ENCODE measurements around the gene ALPK1.

ALPK1 gene

GRCh38 chr4:112311516-112311915 lies 14.3 kb downstream of the ALPK1 start:
- Histone ChIP-seq H3K27me3 (ENCODE audit: insufficient read depth, low read length) (no peaks in the 10 kb centered on the region), H3K4me1 (ENCODE audit: control insufficient read depth in 1 of 2, insufficient read depth in 2 of 2, low read length in 2 of 2) (no peaks in the 10 kb centered on the region), H2AK5ac (ENCODE audit: low read length) (no peak overlapping the region), H3K9ac (ENCODE audit: low read length) (no peak overlapping the region), H4K8ac (ENCODE audit: low read depth, low read length) (no peak overlapping the region), H3K4ac (ENCODE audit: low read depth, low read length) (no peak overlapping the region), H3K79me2 (ENCODE audit: control insufficient read depth, insufficient read depth, low read length, poor library complexity) (no peaks in the 10 kb centered on the region), H2AFZ (ENCODE audit: insufficient read depth, low read length, poor library complexity) (no peak overlapping the region), H3K4me2 (ENCODE audit: low read length) (no peak overlapping the region), H2BK12ac (ENCODE audit: low read length) (no peak overlapping the region), H3K9me3 (ENCODE audit: insufficient read depth, low read depth, low read length) (no peaks in the 10 kb centered on the region), H2BK5ac (ENCODE audit: low read depth, low read length, poor library complexity) (no peak overlapping the region), H3K18ac (ENCODE audit: low read length) (no peak overlapping the region), H3K79me1 (ENCODE audit: low read length) (no peaks in the 10 kb centered on the region), H4K12ac (ENCODE audit: low read depth, low read length) (no peak overlapping the region), H3K36me3 (ENCODE audit: control insufficient read depth in 1 of 2, insufficient read depth in 2 of 2, low read length in 2 of 2) (no peaks in the 10 kb centered on the region), H3K23ac (ENCODE audit: low read length) (no peak overlapping the region), H3K27ac (ENCODE audit: low read depth, low read length) (no peak overlapping the region), H4K91ac (ENCODE audit: low read depth, low read length) (no peak overlapping the region), H3K14ac (ENCODE audit: low read length) (no peak overlapping the region), H2BK120ac (ENCODE audit: insufficient read depth, low read length, poor library complexity) (no peak overlapping the region), H3K4me3 (ENCODE audit: low read depth, low read length) (no peak overlapping the region)
- no CpG with 5 or more reads among the region's 5 CpGs for WGBS (ENCODE audit: extremely low coverage, insufficient coverage, insufficient read length)
- DNase-seq: no peak

GRCh38 chr4:112312610-112313239 lies 15.6 kb downstream of the ALPK1 start:
- H2AK5ac ChIP-seq (ENCODE audit: low read length): no peak overlapping the region
- no peak overlapping the region for H3K4ac ChIP-seq (ENCODE audit: low read depth, low read length)
- no peak overlapping the region for H3K18ac ChIP-seq (ENCODE audit: low read length)
- no peaks in the 10 kb centered on the region for H3K4me1 ChIP-seq (ENCODE audit: control insufficient read depth in 1 of 2, insufficient read depth in 2 of 2, low read length in 2 of 2)
- H3K14ac ChIP-seq (ENCODE audit: low read length): no peak overlapping the region
- DNase-seq: no peak
- H4K12ac ChIP-seq (ENCODE audit: low read depth, low read length): no peak overlapping the region
- no peak overlapping the region for H2BK12ac ChIP-seq (ENCODE audit: low read length)
- no peak overlapping the region for H3K27ac ChIP-seq (ENCODE audit: low read depth, low read length)
- no peak overlapping the region for H2BK120ac ChIP-seq (ENCODE audit: insufficient read depth, low read length, poor library complexity)
- no peaks in the 10 kb centered on the region for H3K79me2 ChIP-seq (ENCODE audit: control insufficient read depth, insufficient read depth, low read length, poor library complexity)
- no peak overlapping the region for H3K23ac ChIP-seq (ENCODE audit: low read length)
- no peaks in the 10 kb centered on the region for H3K9me3 ChIP-seq (ENCODE audit: insufficient read depth, low read depth, low read length)
- no peaks in the 10 kb centered on the region for H3K27me3 ChIP-seq (ENCODE audit: insufficient read depth, low read length)
- no peak overlapping the region for H4K8ac ChIP-seq (ENCODE audit: low read depth, low read length)
- H3K79me1 ChIP-seq (ENCODE audit: low read length): no peaks in the 10 kb centered on the region
- H3K4me3 ChIP-seq (ENCODE audit: low read depth, low read length): no peak overlapping the region
- no peak overlapping the region for H4K91ac ChIP-seq (ENCODE audit: low read depth, low read length)
- WGBS (ENCODE audit: extremely low coverage, insufficient coverage, insufficient read length): no CpG with 5 or more reads among the region's 5 CpGs
- H2BK5ac ChIP-seq (ENCODE audit: low read depth, low read length, poor library complexity): no peak overlapping the region
- no peak overlapping the region for H3K4me2 ChIP-seq (ENCODE audit: low read length)
- H3K36me3 ChIP-seq (ENCODE audit: control insufficient read depth in 1 of 2, insufficient read depth in 2 of 2, low read length in 2 of 2): no peaks in the 10 kb centered on the region
- no peak overlapping the region for H3K9ac ChIP-seq (ENCODE audit: low read length)
- no peak overlapping the region for H2AFZ ChIP-seq (ENCODE audit: insufficient read depth, low read length, poor library complexity)

GRCh38 chr4:112315446-112315845 lies 18.3 kb downstream of the ALPK1 start:
- DNase-seq: no peak
- H4K91ac ChIP-seq (ENCODE audit: low read depth, low read length): no peak overlapping the region
- H2BK12ac ChIP-seq (ENCODE audit: low read length): no peak overlapping the region
- no peaks in the 10 kb centered on the region for H3K9me3 ChIP-seq (ENCODE audit: insufficient read depth, low read depth, low read length)
- no peak overlapping the region for H3K4me2 ChIP-seq (ENCODE audit: low read length)
- no peaks in the 10 kb centered on the region for H3K27me3 ChIP-seq (ENCODE audit: insufficient read depth, low read length)
- H2AK5ac ChIP-seq (ENCODE audit: low read length): no peak overlapping the region
- H3K14ac ChIP-seq (ENCODE audit: low read length): no peak overlapping the region
- H4K8ac ChIP-seq (ENCODE audit: low read depth, low read length): no peak overlapping the region
- H2BK5ac ChIP-seq (ENCODE audit: low read depth, low read length, poor library complexity): no peak overlapping the region
- H3K9ac ChIP-seq (ENCODE audit: low read length): no peak overlapping the region
- no peaks in the 10 kb centered on the region for H3K79me1 ChIP-seq (ENCODE audit: low read length)
- H2BK120ac ChIP-seq (ENCODE audit: insufficient read depth, low read length, poor library complexity): no peak overlapping the region
- H3K79me2 ChIP-seq (ENCODE audit: control insufficient read depth, insufficient read depth, low read length, poor library complexity): no peaks in the 10 kb centered on the region
- no peak overlapping the region for H3K18ac ChIP-seq (ENCODE audit: low read length)
- no peak overlapping the region for H2AFZ ChIP-seq (ENCODE audit: insufficient read depth, low read length, poor library complexity)
- H4K12ac ChIP-seq (ENCODE audit: low read depth, low read length): no peak overlapping the region
- WGBS (ENCODE audit: extremely low coverage, insufficient coverage, insufficient read length): no CpG with 5 or more reads among the region's 3 CpGs
- no peak overlapping the region for H3K23ac ChIP-seq (ENCODE audit: low read length)
- no peak overlapping the region for H3K27ac ChIP-seq (ENCODE audit: low read depth, low read length)
- no peak overlapping the region for H3K4me3 ChIP-seq (ENCODE audit: low read depth, low read length)
- H3K36me3 ChIP-seq (ENCODE audit: control insufficient read depth in 1 of 2, insufficient read depth in 2 of 2, low read length in 2 of 2): no peaks in the 10 kb centered on the region
- no peaks in the 10 kb centered on the region for H3K4me1 ChIP-seq (ENCODE audit: control insufficient read depth in 1 of 2, insufficient read depth in 2 of 2, low read length in 2 of 2)
- no peak overlapping the region for H3K4ac ChIP-seq (ENCODE audit: low read depth, low read length)

- Histone ChIP-seq H3K9ac (ENCODE audit: low read length) (no peak overlapping the region), H4K12ac (ENCODE audit: low read depth, low read length) (no peak overlapping the region), H2AFZ (ENCODE audit: insufficient read depth, low read length, poor library complexity) (no peak overlapping the region), H4K91ac (ENCODE audit: low read depth, low read length) (no peak overlapping the region), H2BK12ac (ENCODE audit: low read length) (no peak overlapping the region), H3K4me1 (ENCODE audit: control insufficient read depth in 1 of 2, insufficient read depth in 2 of 2, low read length in 2 of 2) (no peaks in the 10 kb centered on the region), H3K9me3 (ENCODE audit: insufficient read depth, low read depth, low read length) (no peaks in the 10 kb centered on the region), H3K4me2 (ENCODE audit: low read length) (no peak overlapping the region), H3K18ac (ENCODE audit: low read length) (no peak overlapping the region), H3K36me3 (ENCODE audit: control insufficient read depth in 1 of 2, insufficient read depth in 2 of 2, low read length in 2 of 2) (no peaks in the 10 kb centered on the region), H3K14ac (ENCODE audit: low read length) (no peak overlapping the region), H3K23ac (ENCODE audit: low read length) (no peak overlapping the region), H3K4me3 (ENCODE audit: low read depth, low read length) (no peak overlapping the region), H3K27me3 (ENCODE audit: insufficient read depth, low read length) (no peaks in the 10 kb centered on the region), H3K4ac (ENCODE audit: low read depth, low read length) (no peak overlapping the region), H3K27ac (ENCODE audit: low read depth, low read length) (no peak overlapping the region), H3K79me1 (ENCODE audit: low read length) (no peaks in the 10 kb centered on the region), H2AK5ac (ENCODE audit: low read length) (no peak overlapping the region), H3K79me2 (ENCODE audit: control insufficient read depth, insufficient read depth, low read length, poor library complexity) (no peaks in the 10 kb centered on the region), H2BK120ac (ENCODE audit: insufficient read depth, low read length, poor library complexity) (no peak overlapping the region), H2BK5ac (ENCODE audit: low read depth, low read length, poor library complexity) (no peak overlapping the region), H4K8ac (ENCODE audit: low read depth, low read length) (no peak overlapping the region)
- WGBS (ENCODE audit: extremely low coverage, insufficient coverage, insufficient read length): no CpG with 5 or more reads among the region's 2 CpGs
- DNase-seq: no peak
These were observed 19.2 kb downstream of the ALPK1 start for GRCh38 chr4:112316360-112316759.

Measured in trophoblast cell (in vitro differentiated cells and primary cell).